HG03469 (cell line): Measurements from ENCODE around the gene U2AF1L4.

Experiments
- ATAC-seq: cut with Tn5 transposase; IDR thresholded peaks from one replicate; pipeline ENCODE4 v1.9.1; 2021; ENCODE audit warnings: mild to moderate bottlenecking, moderate library complexity, moderate number of reproducible peaks; ENCODE audit not compliant: unreplicated experiment

Gene U2AF1L4

GRCh38 chr19:35745328-35746086 lies at the start of gene U2AF1L4, which contains the start of gene PSENEN:
U2AF1L4 (minus strand) TSS chr19:35745418; CDS start chr19:35745391, 27 bp downstream.
PSENEN (plus strand) TSS chr19:35745651; CDS start chr19:35745931, 280 bp downstream.
- ATAC-seq, result peak; percentile 25

- no peak for ATAC-seq
These were observed 48.4 kb upstream of the U2AF1L4 start for GRCh38 chr19:35793381-35794165.

GRCh38 chr19:35792888-35793287 lies 47.7 kb upstream of the U2AF1L4 start:
- no peak for ATAC-seq

- no peak for ATAC-seq
These were observed 47.1 kb upstream of the U2AF1L4 start for GRCh38 chr19:35792312-35792711.

- no peak for ATAC-seq
These were observed 46.6 kb upstream of the U2AF1L4 start for GRCh38 chr19:35791814-35792279.

- ATAC-seq, result no peak
These were observed 46.0 kb upstream of the U2AF1L4 start for GRCh38 chr19:35790981-35791813.

GRCh38 chr19:35789978-35790944 lies 45.0 kb upstream of the U2AF1L4 start:
- no peak for ATAC-seq

- no peak for ATAC-seq
These were observed 44.2 kb upstream of the U2AF1L4 start for GRCh38 chr19:35789195-35789977.

GRCh38 chr19:35788205-35788960 lies 43.2 kb upstream of the U2AF1L4 start:
- no peak for ATAC-seq

GRCh38 chr19:35787227-35787799 lies 42.1 kb upstream of the U2AF1L4 start:
- no peak for ATAC-seq

- no peak for ATAC-seq
These were observed 41.3 kb upstream of the U2AF1L4 start for GRCh38 chr19:35786299-35787160.

GRCh38 chr19:35785339-35785627 lies 40.1 kb upstream of the U2AF1L4 start:
- ATAC-seq, result no peak

- no peak for ATAC-seq
These were observed 39.5 kb upstream of the U2AF1L4 start for GRCh38 chr19:35784503-35785338.

- ATAC-seq, result no peak
These were observed 38.5 kb upstream of the U2AF1L4 start for GRCh38 chr19:35783469-35784434.

- no peak for ATAC-seq
These were observed 37.4 kb upstream of the U2AF1L4 start for GRCh38 chr19:35782589-35782988.
